DOHH2 (cell line): ENCODE measurements around the gene NOXO1.

Source experiments
- EZH2phosphoT487 ChIP-seq: fragments of 200-600 bp; sonication (generic); IDR thresholded peaks from 2 replicates; pipeline ENCODE4 v1.6.1; 2017; ENCODE audit warnings: borderline replicate concordance, mild to moderate bottlenecking, antibody characterized with exemption, low read length, moderate library complexity, mixed read lengths
- TF ChIP-seq, protein P1 (sequence below): fragments of 200-600 bp; sonication (generic); IDR thresholded peaks from one replicate; pipeline ENCODE4 v1.5.1; 2014; ENCODE audit warnings: antibody characterized with exemption, mild to moderate bottlenecking, low read depth, low read length; ENCODE audit not compliant: poor library complexity, severe bottlenecking

GRCh38 chr16:2008009-2008526, 26.8 kb upstream of the NOXO1 start:
- TF ChIP-seq, protein P1, sequence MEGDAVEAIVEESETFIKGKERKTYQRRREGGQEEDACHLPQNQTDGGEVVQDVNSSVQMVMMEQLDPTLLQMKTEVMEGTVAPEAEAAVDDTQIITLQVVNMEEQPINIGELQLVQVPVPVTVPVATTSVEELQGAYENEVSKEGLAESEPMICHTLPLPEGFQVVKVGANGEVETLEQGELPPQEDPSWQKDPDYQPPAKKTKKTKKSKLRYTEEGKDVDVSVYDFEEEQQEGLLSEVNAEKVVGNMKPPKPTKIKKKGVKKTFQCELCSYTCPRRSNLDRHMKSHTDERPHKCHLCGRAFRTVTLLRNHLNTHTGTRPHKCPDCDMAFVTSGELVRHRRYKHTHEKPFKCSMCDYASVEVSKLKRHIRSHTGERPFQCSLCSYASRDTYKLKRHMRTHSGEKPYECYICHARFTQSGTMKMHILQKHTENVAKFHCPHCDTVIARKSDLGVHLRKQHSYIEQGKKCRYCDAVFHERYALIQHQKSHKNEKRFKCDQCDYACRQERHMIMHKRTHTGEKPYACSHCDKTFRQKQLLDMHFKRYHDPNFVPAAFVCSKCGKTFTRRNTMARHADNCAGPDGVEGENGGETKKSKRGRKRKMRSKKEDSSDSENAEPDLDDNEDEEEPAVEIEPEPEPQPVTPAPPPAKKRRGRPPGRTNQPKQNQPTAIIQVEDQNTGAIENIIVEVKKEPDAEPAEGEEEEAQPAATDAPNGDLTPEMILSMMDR = no peak
- no peak for TF ChIP-seq EZH2phosphoT487
